Sciatic nerve (tissue), 2 donors: ENCODE data around the gene MRPS2. TPM values are rescaled to one million over a fixed set of nuclear protein-coding genes. Genes with fewer than 3 reads are reported as not detected.
"Not testable (repeated sequence)": the region's sequence is repeated elsewhere in the genome, so short reads cannot be mapped to it uniquely, and the experiment has no call there.

Experiments
- ATAC-seq: fragments of 200-7000 bp; cut with Tn5 transposase; one replicate; pipeline ENCODE4 v1.9.1; 2020; ENCODE audit warnings: mild to moderate bottlenecking, moderate library complexity
- DNase-seq: peaks from one replicate; pipeline ENCODE4 v3.0.0-alpha.2; 2020; ENCODE audit warnings: low spot score
- intact Hi-C: fragments of 100-400 bp; cut with DNase I; formaldehyde crosslinking; loops from one replicate; pipeline ENCODE4 v1.14.2; 2022
- total RNA-seq: library from RNA; stranded (reverse); fragmentation: NEBNext Ultra II Directional; extraction: Animal tissue kit (Norgen Biotek cat#: 25700); gene quantifications from one replicate; pipeline ENCODE4 v1.2.1, GENCODE V29; 2021
- donor health status: DM: no; HTN: no; CAD: no.
- donor health status: DM: no; HTN: no; CAD: no.

The MRPS2 gene
- total RNA-seq, 1 donor from 2014 or later, result 17.5 TPM

- intact Hi-C loops, result no loop called here
- DNase-seq, result peak; percentile 37
Measured at GRCh38 chr9:135547756-135548736, 47.6 kb downstream of the MRPS2 start.

GRCh38 chr9:135549478-135550343 lies 49.2 kb downstream of the MRPS2 start:
- ATAC-seq, intact Hi-C loops: not testable (repeated sequence)
- DNase-seq, result peak; percentile 39

More at GRCh38 chr9:135547756-135548736, 47.6 kb downstream of the MRPS2 start:
- no peak for ATAC-seq

GRCh38 chr9:135550344-135550918 lies 49.9 kb downstream of the MRPS2 start:
- ATAC-seq (no peak), DNase-seq (peak; percentile 44)
- intact Hi-C loops, result no loop called here

- peak; percentile 25 for DNase-seq
- intact Hi-C loops, result no loop called here
- no peak for ATAC-seq
Measured at GRCh38 chr9:135551031-135551430, 50.5 kb downstream of the MRPS2 start.

- intact Hi-C loops, result no loop called here
- ATAC-seq (no peak), DNase-seq (peak; percentile 52)
Measured at GRCh38 chr9:135551456-135551855, 51.0 kb downstream of the MRPS2 start.

GRCh38 chr9:135552021-135552697 lies 51.7 kb downstream of the MRPS2 start:
- intact Hi-C loops, result no loop called here
- DNase-seq, result peak; percentile 32
- no peak for ATAC-seq

GRCh38 chr9:135552698-135553171 lies 52.3 kb downstream of the MRPS2 start:
- intact Hi-C loops, result no loop called here
- DNase-seq, result peak; percentile 26
- no peak for ATAC-seq

Other genes starting within 250 kb of the MRPS2 start
- gene PPP1R26, start 20.9 kb upstream of the MRPS2 start, total RNA-seq, result 13.9 TPM
- gene LCN1, start 20.8 kb downstream of the MRPS2 start, total RNA-seq, result not detected
- not detected for gene OBP2A, start 45.4 kb downstream of the MRPS2 start, total RNA-seq
- gene PAEP, start 61.1 kb downstream of the MRPS2 start, total RNA-seq, result not detected
- gene GLT6D1, start 138.9 kb downstream of the MRPS2 start, total RNA-seq, result not detected
- gene LCN9, start 162.6 kb downstream of the MRPS2 start, total RNA-seq, result not detected
- not detected for gene SOHLH1, start 198.8 kb downstream of the MRPS2 start, total RNA-seq
- 0.53 TPM for gene KCNT1, start 201.5 kb downstream of the MRPS2 start, total RNA-seq